ENCODE measurements around the gene ZDHHC17. TPM values are rescaled to one million over a fixed set of nuclear protein-coding genes. Genes with fewer than 3 reads are reported as not detected.

Gene ZDHHC17
- total RNA-seq, 2 experiments from 2014 or later = 18.8 to 20.0 TPM

GRCh38 chr12:76871742-76872141 is 107.8 kb downstream of the ZDHHC17 start:
- Mint-ChIP-seq H3K27me3 (peaks cover 28% of the 10 kb centered on the region), H3K4me3 (no peak overlapping the region), H3K27ac (no peak overlapping the region), H3K4me1 (ENCODE audit: low read depth) (no peaks in the 10 kb centered on the region), H3K9me3 (no peaks in the 10 kb centered on the region), H3K36me3 (no peaks in the 10 kb centered on the region)
- ChIA-PET POLR2A (interaction anchor here (0.7 kb wide), 1 partner anchor 161 kb away, joined by 3 read pairs; no protein-coding TSS in a partner anchor), CTCF (no interaction called here)
- intact Hi-C loops (cut with micrococcal nuclease) = no loop called here
- DNase-seq = no peak

GRCh38 chr12:76872415-76872814 is 108.5 kb downstream of the ZDHHC17 start:
- Mint-ChIP-seq H3K4me1 (ENCODE audit: low read depth) (no peaks in the 10 kb centered on the region), H3K9me3 (no peaks in the 10 kb centered on the region), H3K4me3 (no peak overlapping the region), H3K27ac (no peak overlapping the region), H3K27me3 (peaks cover 34% of the 10 kb centered on the region), H3K36me3 (no peaks in the 10 kb centered on the region)
- CTCF ChIA-PET = interaction anchor here (1.4 kb wide), 1 partner anchor 138 kb away, joined by 4 read pairs; no protein-coding TSS in a partner anchor
- intact Hi-C loops (cut with micrococcal nuclease) = no loop called here
- DNase-seq = no peak
- POLR2A ChIA-PET = no interaction called here

- H3K36me3 Mint-ChIP-seq = no peaks in the 10 kb centered on the region
- H3K4me1 Mint-ChIP-seq (ENCODE audit: low read depth) = peaks cover 2% of the 10 kb centered on the region
- POLR2A ChIA-PET = no interaction called here
- CTCF ChIA-PET = no interaction called here
- H3K27me3 Mint-ChIP-seq = peaks cover 40% of the 10 kb centered on the region
- H3K9me3 Mint-ChIP-seq = no peaks in the 10 kb centered on the region
- no peak overlapping the region for H3K27ac Mint-ChIP-seq
- no peak overlapping the region for H3K4me3 Mint-ChIP-seq
- no peak for DNase-seq
- intact Hi-C loops (cut with micrococcal nuclease) = no loop called here
Measured at GRCh38 chr12:76874027-76874426, 110.1 kb downstream of the ZDHHC17 start.

GRCh38 chr12:76874491-76875190 is 110.7 kb downstream of the ZDHHC17 start:
- Mint-ChIP-seq H3K36me3 (no peaks in the 10 kb centered on the region), H3K27ac (no peak overlapping the region), H3K27me3 (peaks cover 42% of the 10 kb centered on the region), H3K4me3 (no peak overlapping the region), H3K9me3 (no peaks in the 10 kb centered on the region), H3K4me1 (ENCODE audit: low read depth) (peaks cover 2% of the 10 kb centered on the region)
- intact Hi-C loops (cut with micrococcal nuclease) = loop anchor here (5.0 kb wide), 2 partner anchors 53 to 252 kb away; no protein-coding TSS in a partner anchor
- no peak for DNase-seq
- CTCF ChIA-PET = no interaction called here
- POLR2A ChIA-PET = no interaction called here

GRCh38 chr12:76876696-76877229 is 112.8 kb downstream of the ZDHHC17 start:
- POLR2A ChIA-PET = no interaction called here
- Mint-ChIP-seq H3K27me3 (peaks cover 50% of the 10 kb centered on the region), H3K9me3 (no peaks in the 10 kb centered on the region), H3K27ac (no peak overlapping the region), H3K4me1 (ENCODE audit: low read depth) (peaks cover 2% of the 10 kb centered on the region), H3K36me3 (no peaks in the 10 kb centered on the region), H3K4me3 (no peak overlapping the region)
- CTCF ChIA-PET = no interaction called here
- intact Hi-C loops (cut with micrococcal nuclease) = loop anchor here (5.0 kb wide), 2 partner anchors 51 to 254 kb away; no protein-coding TSS in a partner anchor
- DNase-seq = no peak

GRCh38 chr12:76878099-76878898 is 114.4 kb downstream of the ZDHHC17 start:
- peak; percentile 18 for DNase-seq
- H3K9me3 Mint-ChIP-seq = no peaks in the 10 kb centered on the region
- CTCF ChIA-PET = no interaction called here
- intact Hi-C loops (cut with micrococcal nuclease) = loop anchor here (2.0 to 5.0 kb wide), 4 partner anchors 49 to 256 kb away; partner anchors contain the start of gene E2F7
- H3K4me3 Mint-ChIP-seq = peak overlapping the region; percentile 83
- POLR2A ChIA-PET = interaction anchor here (0.8 kb wide), 1 partner anchor 115 kb away, joined by 3 read pairs; the partner anchor contains the start of gene ZDHHC17
- H3K27ac Mint-ChIP-seq = no peak overlapping the region
- H3K36me3 Mint-ChIP-seq = no peaks in the 10 kb centered on the region
- H3K27me3 Mint-ChIP-seq = peaks cover 49% of the 10 kb centered on the region
- peaks cover 2% of the 10 kb centered on the region for H3K4me1 Mint-ChIP-seq (ENCODE audit: low read depth)

- H3K4me1 Mint-ChIP-seq (ENCODE audit: low read depth) = peaks cover 2% of the 10 kb centered on the region
- CTCF ChIA-PET = no interaction called here
- peak; percentile 80 for DNase-seq
- peaks cover 47% of the 10 kb centered on the region for H3K27me3 Mint-ChIP-seq
- H3K9me3 Mint-ChIP-seq = no peaks in the 10 kb centered on the region
- H3K4me3 Mint-ChIP-seq = peak within 1 kb of the TSS; percentile 83
- H3K36me3 Mint-ChIP-seq = no peaks in the 10 kb centered on the region
- no peak within 1 kb of the TSS for H3K27ac Mint-ChIP-seq
- intact Hi-C loops (cut with micrococcal nuclease) = loop anchor here (2.0 to 5.0 kb wide), 4 partner anchors 48 to 257 kb away; partner anchors contain the start of gene E2F7
- POLR2A ChIA-PET = no interaction called here
Measured at GRCh38 chr12:76878899-76879709, 115.2 kb downstream of the ZDHHC17 start, which contains the start of gene CSRP2. Gene CSRP2 (minus strand): TSS chr12:76879019. CDS start chr12:76866260, 12,759 bp downstream.

- Mint-ChIP-seq H3K27ac (no peak overlapping the region), H3K36me3 (no peaks in the 10 kb centered on the region), H3K4me3 (peak overlapping the region; percentile 65), H3K27me3 (peaks cover 41% of the 10 kb centered on the region), H3K9me3 (no peaks in the 10 kb centered on the region), H3K4me1 (ENCODE audit: low read depth) (peaks cover 2% of the 10 kb centered on the region)
- POLR2A ChIA-PET = no interaction called here
- intact Hi-C loops (cut with micrococcal nuclease) = loop anchor here (2.0 to 5.0 kb wide), 4 partner anchors 47 to 258 kb away; partner anchors contain the start of gene E2F7
- DNase-seq = no peak
- CTCF ChIA-PET = interaction anchor here (1.1 kb wide), 1 partner anchor 111 kb away, joined by 3 read pairs; no protein-coding TSS in a partner anchor
Measured at GRCh38 chr12:76879710-76880518, 116.0 kb downstream of the ZDHHC17 start.

- Mint-ChIP-seq H3K27ac (no peak overlapping the region), H3K9me3 (no peaks in the 10 kb centered on the region), H3K4me3 (no peak overlapping the region), H3K27me3 (peaks cover 38% of the 10 kb centered on the region), H3K36me3 (no peaks in the 10 kb centered on the region), H3K4me1 (ENCODE audit: low read depth) (peaks cover 2% of the 10 kb centered on the region)
- no peak for DNase-seq
- intact Hi-C loops (cut with micrococcal nuclease) = no loop called here
- ChIA-PET POLR2A (no interaction called here), CTCF (interaction anchor here (1.1 kb wide), 1 partner anchor 112 kb away, joined by 3 read pairs; no protein-coding TSS in a partner anchor)
Measured at GRCh38 chr12:76880519-76881023, 116.7 kb downstream of the ZDHHC17 start.

GRCh38 chr12:76881142-76881541 is 117.2 kb downstream of the ZDHHC17 start:
- POLR2A ChIA-PET = no interaction called here
- Mint-ChIP-seq H3K36me3 (no peaks in the 10 kb centered on the region), H3K4me1 (ENCODE audit: low read depth) (peaks cover 2% of the 10 kb centered on the region), H3K27ac (no peak overlapping the region), H3K4me3 (no peak overlapping the region), H3K27me3 (peaks cover 39% of the 10 kb centered on the region), H3K9me3 (no peaks in the 10 kb centered on the region)
- CTCF ChIA-PET = no interaction called here
- DNase-seq = no peak
- intact Hi-C loops (cut with micrococcal nuclease) = no loop called here

- Mint-ChIP-seq H3K36me3 (no peaks in the 10 kb centered on the region), H3K4me1 (ENCODE audit: low read depth) (peaks cover 2% of the 10 kb centered on the region), H3K4me3 (no peak overlapping the region), H3K9me3 (no peaks in the 10 kb centered on the region), H3K27me3 (peaks cover 41% of the 10 kb centered on the region), H3K27ac (no peak overlapping the region)
- POLR2A ChIA-PET = no interaction called here
- CTCF ChIA-PET = no interaction called here
- intact Hi-C loops (cut with micrococcal nuclease) = no loop called here
- no peak for DNase-seq
Measured at GRCh38 chr12:76882367-76882766, 118.5 kb downstream of the ZDHHC17 start.

Data from activated CD4-positive, alpha-beta memory T cell treated with anti-CD3 and anti-CD28 coated beads for 36 hours (primary cell).